GM10248 (cell line): ENCODE data around the gene KRTAP10-11.

Source experiments
- CTCF ChIA-PET: fragments of 300-600 bp; sonication (Branson Sonifier 250); formaldehyde crosslinking; extraction: SDS; loops from one replicate; lab custom pipeline; 2021; ENCODE audit warnings: antibody characterized with exemption; lab: Yijun Ruan, JAX
- POLR2A ChIA-PET: fragments of 350-650 bp; sonication (Branson Sonifier 250); formaldehyde crosslinking; extraction: SDS; loops from one replicate; lab custom pipeline; 2020; ENCODE audit warnings: antibody characterized with exemption; lab: Yijun Ruan, JAX
- DNase-seq: peaks from one replicate; pipeline ENCODE4 v3.0.0; 2012; ENCODE audit errors: extremely low spot score
- TF ChIP-seq, protein P1 (sequence below): IDR thresholded peaks from 2 replicates; pipeline ENCODE4 v1.5.1; 2012; ENCODE audit warnings: mild to moderate bottlenecking, low read depth; ENCODE audit errors: extremely low read depth, missing control alignments, control extremely low read depth

Gene KRTAP10-11

DNA sequence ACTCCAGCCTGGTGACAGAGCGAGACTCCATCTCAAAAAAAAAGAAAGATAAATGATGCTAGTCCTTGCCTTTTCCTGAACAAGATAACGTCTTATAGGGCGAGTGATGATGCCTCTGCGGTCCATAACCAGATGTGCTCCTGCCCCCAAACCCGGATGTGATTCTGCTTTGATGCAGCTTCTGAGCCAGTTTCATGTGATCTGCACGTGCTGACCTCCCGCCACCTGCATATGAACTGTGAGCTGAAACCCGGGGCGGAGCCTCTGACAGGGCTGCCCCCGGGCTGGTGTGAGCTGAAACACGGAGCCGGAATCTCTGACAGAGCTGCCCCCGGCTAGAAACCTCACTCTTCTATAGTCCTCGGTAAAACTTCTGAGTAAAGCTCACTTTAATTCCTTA is 6.9 kb downstream of the KRTAP10-11 start:
- ChIA-PET CTCF (no interaction called here), POLR2A (no interaction called here)
- TF ChIP-seq, protein P1, sequence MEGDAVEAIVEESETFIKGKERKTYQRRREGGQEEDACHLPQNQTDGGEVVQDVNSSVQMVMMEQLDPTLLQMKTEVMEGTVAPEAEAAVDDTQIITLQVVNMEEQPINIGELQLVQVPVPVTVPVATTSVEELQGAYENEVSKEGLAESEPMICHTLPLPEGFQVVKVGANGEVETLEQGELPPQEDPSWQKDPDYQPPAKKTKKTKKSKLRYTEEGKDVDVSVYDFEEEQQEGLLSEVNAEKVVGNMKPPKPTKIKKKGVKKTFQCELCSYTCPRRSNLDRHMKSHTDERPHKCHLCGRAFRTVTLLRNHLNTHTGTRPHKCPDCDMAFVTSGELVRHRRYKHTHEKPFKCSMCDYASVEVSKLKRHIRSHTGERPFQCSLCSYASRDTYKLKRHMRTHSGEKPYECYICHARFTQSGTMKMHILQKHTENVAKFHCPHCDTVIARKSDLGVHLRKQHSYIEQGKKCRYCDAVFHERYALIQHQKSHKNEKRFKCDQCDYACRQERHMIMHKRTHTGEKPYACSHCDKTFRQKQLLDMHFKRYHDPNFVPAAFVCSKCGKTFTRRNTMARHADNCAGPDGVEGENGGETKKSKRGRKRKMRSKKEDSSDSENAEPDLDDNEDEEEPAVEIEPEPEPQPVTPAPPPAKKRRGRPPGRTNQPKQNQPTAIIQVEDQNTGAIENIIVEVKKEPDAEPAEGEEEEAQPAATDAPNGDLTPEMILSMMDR, result no peak

GRCh38 chr21:44653656-44654575 is 7.7 kb downstream of the KRTAP10-11 start:
- no peak for DNase-seq
- CTCF ChIA-PET, result no interaction called here
- TF ChIP-seq, protein P1, result no peak
- POLR2A ChIA-PET, result no interaction called here

More for the DNA sequence above, 6.9 kb downstream of the KRTAP10-11 start:
- DNase-seq, result no peak

DNA sequence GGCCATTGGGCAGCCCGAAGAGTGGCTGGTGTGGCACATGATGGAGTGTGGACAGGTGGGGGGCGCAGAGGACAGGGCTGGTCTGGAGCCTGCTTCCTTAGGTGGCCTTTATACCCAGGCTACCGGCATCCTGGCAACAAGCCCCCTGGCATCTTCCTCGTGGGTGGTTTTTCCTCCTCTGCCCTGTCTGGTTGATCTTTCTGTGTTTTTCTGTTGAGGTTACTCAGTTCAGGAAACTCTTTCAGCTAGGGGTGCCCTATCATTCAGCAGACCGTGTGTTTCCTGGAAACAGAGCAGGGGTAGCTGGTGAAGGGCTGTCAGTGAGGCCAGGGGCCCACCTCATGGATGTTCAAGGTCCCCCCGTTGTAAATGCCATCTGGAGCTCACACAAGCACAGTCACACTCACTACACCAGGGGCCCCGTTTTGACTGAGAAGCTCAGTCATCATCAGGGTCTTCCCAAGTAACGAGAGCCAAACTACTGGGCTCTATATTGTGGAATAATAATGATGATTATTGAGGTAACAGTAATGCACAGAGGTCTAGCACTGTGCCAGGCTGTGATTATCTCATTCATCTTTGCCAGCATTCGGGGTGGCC is 8.5 kb downstream of the KRTAP10-11 start, which contains the start of gene KRTAP12-4:
TSS of gene KRTAP12-4 (minus strand) at position 84 of the 600 bp plus-strand sequence. CDS start at position 39, 45 bp downstream.
- POLR2A ChIA-PET, result no interaction called here
- no peak for DNase-seq

DNA sequence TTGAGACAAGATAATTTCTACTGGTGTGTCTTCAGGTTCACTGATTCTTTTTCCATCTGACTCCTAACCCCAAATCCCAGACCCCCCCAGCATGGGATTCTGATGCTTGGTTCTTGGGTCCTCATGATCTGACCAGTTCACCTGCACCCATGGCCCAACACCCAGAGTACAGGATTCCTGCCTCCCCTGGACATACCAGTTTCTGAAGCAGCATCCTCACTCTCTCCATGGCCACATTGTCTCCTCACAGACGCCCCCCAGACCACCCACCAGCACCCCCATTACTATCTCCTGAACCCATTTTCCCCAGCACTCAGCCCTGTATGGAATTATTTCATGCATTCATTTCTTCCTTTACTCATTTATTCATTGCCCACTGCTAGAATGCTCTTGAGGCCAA is 10.7 kb downstream of the KRTAP10-11 start:
- TF ChIP-seq, protein P1, result no peak
- DNase-seq, result no peak
- POLR2A ChIA-PET, result no interaction called here
- CTCF ChIA-PET, result interaction anchor here (1.2 kb wide), 1 partner anchor 10 kb away, joined by 3 read pairs; the partner anchor contains the start of gene KRTAP12-2

More for the DNA sequence above, 8.5 kb downstream of the KRTAP10-11 start, which contains the start of gene KRTAP12-4:
- CTCF ChIA-PET, result no interaction called here
- TF ChIP-seq, protein P1, result no peak

GRCh38 chr21:44657635-44658540 is 11.7 kb downstream of the KRTAP10-11 start, which contains the start of gene KRTAP12-3:
Gene KRTAP12-3, plus strand, starts transcription at chr21:44657932. Its CDS starts 48 bp downstream, at chr21:44657980.
- TF ChIP-seq, protein P1, result no peak
- POLR2A ChIA-PET, result no interaction called here
- CTCF ChIA-PET, result interaction anchor here (1.1 to 1.2 kb wide), 2 partner anchors 9 to 16 kb away, joined by 3 read pairs; partner anchors contain the start of gene KRTAP12-2
- DNase-seq, result no peak
